SK-N-SH treated with all-trans-retinoic acid at 6 μM for 48 hours (cell line): ENCODE data around the gene FBXO3.
"Not testable (repeated sequence)": the region's sequence is repeated elsewhere in the genome, so short reads cannot be mapped to it uniquely, and the experiment has no call there.

ENCODE experiments used
- ATAC-seq: fragments of 200-7000 bp; cut with Tn5 transposase; 3 replicates; pipeline ENCODE4 v1.9.1; 2020; ENCODE audit warnings: mild to moderate bottlenecking, moderate library complexity
- ARNTL ChIP-seq: fragments of 450-650 bp; formaldehyde crosslinking; IDR thresholded peaks from 2 replicates; pipeline ENCODE4 v1.5.0; 2020; ENCODE audit warnings: low read depth, mild to moderate bottlenecking, moderate library complexity, borderline replicate concordance
- BACH2 ChIP-seq: fragments of 250-450 bp; sonication (Bioruptor Pico); IDR thresholded peaks from 2 replicates; pipeline ENCODE4 v1.9.0; 2021; ENCODE audit warnings: mild to moderate bottlenecking, borderline replicate concordance
- CREB5 ChIP-seq: fragments of 250-450 bp; sonication (Bioruptor Pico); IDR thresholded peaks from 2 replicates; pipeline ENCODE4 v1.5.1; 2020; ENCODE audit warnings: low read depth, mild to moderate bottlenecking, moderate library complexity
- CSDC2 ChIP-seq: fragments of 250-450 bp; sonication (Bioruptor Pico); IDR thresholded peaks from 2 replicates; pipeline ENCODE4 v1.5.0; 2020; ENCODE audit warnings: mild to moderate bottlenecking, moderate library complexity
- CSRNP3 ChIP-seq: fragments of 250-450 bp; sonication (Bioruptor Pico); IDR thresholded peaks from 2 replicates; pipeline ENCODE4 v1.5.1; 2021; ENCODE audit warnings: mild to moderate bottlenecking, moderate library complexity
- ESRRG ChIP-seq: fragments of 250-450 bp; sonication (Bioruptor Pico); IDR thresholded peaks from 2 replicates; pipeline ENCODE4 v1.6.1; 2021; ENCODE audit warnings: mild to moderate bottlenecking
- GLIS3 ChIP-seq: fragments of 250-450 bp; sonication (Bioruptor Pico); IDR thresholded peaks from 2 replicates; pipeline ENCODE4 v1.5.0; 2020; ENCODE audit warnings: mild to moderate bottlenecking, moderate library complexity
- ISL1 ChIP-seq: fragments of 250-450 bp; sonication (Bioruptor Pico); IDR thresholded peaks from 2 replicates; pipeline ENCODE4 v2.1.2; 2022; ENCODE audit warnings: mild to moderate bottlenecking, moderate library complexity
- OSR1 ChIP-seq: fragments of 250-450 bp; sonication (Bioruptor Pico); IDR thresholded peaks from 2 replicates; pipeline ENCODE4 v1.8.0; 2022; ENCODE audit warnings: moderate library complexity, mild to moderate bottlenecking, inconsistent platforms
- PPARA ChIP-seq: fragments of 250-450 bp; sonication (Bioruptor Pico); IDR thresholded peaks from 2 replicates; pipeline ENCODE4 v1.5.0; 2020; ENCODE audit warnings: mild to moderate bottlenecking, borderline replicate concordance
- RARB ChIP-seq: fragments of 250-450 bp; sonication (Bioruptor Pico); IDR thresholded peaks from 2 replicates; pipeline ENCODE4 v1.8.0; 2021; ENCODE audit warnings: mild to moderate bottlenecking, moderate library complexity
- SNAI2 ChIP-seq: fragments of 250-450 bp; sonication (Bioruptor Pico); IDR thresholded peaks from 2 replicates; pipeline ENCODE4 v1.5.0; 2020; ENCODE audit warnings: mild to moderate bottlenecking, moderate library complexity
- TCF4 ChIP-seq: fragments of 250-450 bp; sonication (Bioruptor Pico); IDR thresholded peaks from 2 replicates; pipeline ENCODE4 v1.8.0; 2021; ENCODE audit warnings: mild to moderate bottlenecking, moderate library complexity, borderline replicate concordance
- TOX ChIP-seq: fragments of 250-450 bp; sonication (Bioruptor Pico); IDR thresholded peaks from 2 replicates; pipeline ENCODE4 v1.8.0; 2021; ENCODE audit warnings: mild to moderate bottlenecking, moderate library complexity, borderline replicate concordance
- TSHZ2 ChIP-seq: fragments of 250-450 bp; sonication (Bioruptor Pico); IDR thresholded peaks from 2 replicates; pipeline ENCODE4 v1.5.0; 2020; ENCODE audit warnings: mild to moderate bottlenecking, moderate library complexity
- ZC3H10 ChIP-seq: fragments of 250-450 bp; sonication (Bioruptor Pico); IDR thresholded peaks from 2 replicates; pipeline ENCODE4 v1.5.1; 2021; ENCODE audit warnings: mild to moderate bottlenecking, moderate library complexity
- ZFP3 ChIP-seq: fragments of 250-450 bp; sonication (Bioruptor Pico); IDR thresholded peaks from 2 replicates; pipeline ENCODE4 v1.5.0; 2020; ENCODE audit warnings: mild to moderate bottlenecking, moderate library complexity
- ZFP30 ChIP-seq: fragments of 450-650 bp; formaldehyde crosslinking; IDR thresholded peaks from 2 replicates; pipeline ENCODE4 v1.5.0; 2022; ENCODE audit warnings: mild to moderate bottlenecking, moderate library complexity
- ZNF565 ChIP-seq: fragments of 450-650 bp; formaldehyde crosslinking; conservative IDR thresholded peaks from 2 replicates; pipeline ENCODE4 v1.5.0; 2020; ENCODE audit warnings: low read depth, mild to moderate bottlenecking, moderate library complexity
- ZNF70 ChIP-seq: fragments of 450-650 bp; formaldehyde crosslinking; IDR thresholded peaks from 2 replicates; pipeline ENCODE4 v1.5.0; 2020; ENCODE audit warnings: mild to moderate bottlenecking, moderate library complexity
- ZNF8 ChIP-seq: fragments of 450-650 bp; formaldehyde crosslinking; IDR thresholded peaks from 2 replicates; pipeline ENCODE4 v1.5.0; 2020; ENCODE audit warnings: mild to moderate bottlenecking, moderate library complexity
- TF ChIP-seq, protein P1 (sequence below): fragments of 250-450 bp; sonication (Bioruptor Pico); IDR thresholded peaks from 2 replicates; pipeline ENCODE4 v1.8.0; 2021; ENCODE audit warnings: low read depth, mild to moderate bottlenecking, moderate library complexity, borderline replicate concordance
- TF ChIP-seq, protein P2 (sequence below): fragments of 250-450 bp; sonication (Bioruptor Pico); IDR thresholded peaks from 2 replicates; pipeline ENCODE4 v1.8.0; 2020; ENCODE audit warnings: mild to moderate bottlenecking, moderate library complexity, borderline replicate concordance

Gene FBXO3

DNA sequence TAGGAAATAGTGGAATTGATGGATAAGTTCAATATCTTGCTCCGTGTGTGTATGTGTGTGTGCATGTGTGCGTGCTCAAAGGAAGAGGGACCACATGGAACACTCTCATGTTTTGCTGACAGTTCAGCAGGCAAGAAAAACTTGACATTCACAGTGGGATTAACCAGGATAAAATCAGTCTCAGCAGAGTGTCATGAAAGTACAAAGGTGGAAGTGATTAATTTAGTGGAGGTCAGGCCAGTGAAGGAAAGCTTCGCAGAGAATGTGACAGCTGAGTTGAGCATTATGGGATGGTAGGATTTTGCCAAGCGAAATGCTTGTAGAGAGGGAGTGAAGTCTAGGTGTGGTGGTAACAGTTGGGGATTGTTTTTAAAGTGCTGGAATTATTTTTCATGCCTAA, 15.7 kb upstream of the FBXO3 start:
- TF ChIP-seq ZNF565 (CRISPR knock-in tag) (no peak), CSRNP3 (CRISPR knock-in tag) (no peak), ARNTL (CRISPR knock-in tag) (no peak), ZC3H10 (no peak), OSR1 (CRISPR knock-in tag) (no peak), TOX (no peak), RARB (no peak), PPARA (CRISPR knock-in tag) (no peak), ISL1 (CRISPR knock-in tag) (no peak), ESRRG (CRISPR knock-in tag) (no peak), GLIS3 (CRISPR knock-in tag) (no peak), BACH2 (CRISPR knock-in tag) (no peak), ZNF70 (no peak), TCF4 (CRISPR knock-in tag) (no peak), CREB5 (no peak)
- TF ChIP-seq, protein P1, sequence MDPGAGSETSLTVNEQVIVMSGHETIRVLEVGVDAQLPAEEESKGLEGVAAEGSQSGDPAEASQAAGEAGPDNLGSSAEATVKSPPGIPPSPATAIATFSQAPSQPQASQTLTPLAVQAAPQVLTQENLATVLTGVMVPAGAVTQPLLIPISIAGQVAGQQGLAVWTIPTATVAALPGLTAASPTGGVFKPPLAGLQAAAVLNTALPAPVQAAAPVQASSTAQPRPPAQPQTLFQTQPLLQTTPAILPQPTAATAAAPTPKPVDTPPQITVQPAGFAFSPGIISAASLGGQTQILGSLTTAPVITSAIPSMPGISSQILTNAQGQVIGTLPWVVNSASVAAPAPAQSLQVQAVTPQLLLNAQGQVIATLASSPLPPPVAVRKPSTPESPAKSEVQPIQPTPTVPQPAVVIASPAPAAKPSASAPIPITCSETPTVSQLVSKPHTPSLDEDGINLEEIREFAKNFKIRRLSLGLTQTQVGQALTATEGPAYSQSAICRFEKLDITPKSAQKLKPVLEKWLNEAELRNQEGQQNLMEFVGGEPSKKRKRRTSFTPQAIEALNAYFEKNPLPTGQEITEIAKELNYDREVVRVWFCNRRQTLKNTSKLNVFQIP (CRISPR knock-in tag), result no peak
- TF ChIP-seq, protein P2, sequence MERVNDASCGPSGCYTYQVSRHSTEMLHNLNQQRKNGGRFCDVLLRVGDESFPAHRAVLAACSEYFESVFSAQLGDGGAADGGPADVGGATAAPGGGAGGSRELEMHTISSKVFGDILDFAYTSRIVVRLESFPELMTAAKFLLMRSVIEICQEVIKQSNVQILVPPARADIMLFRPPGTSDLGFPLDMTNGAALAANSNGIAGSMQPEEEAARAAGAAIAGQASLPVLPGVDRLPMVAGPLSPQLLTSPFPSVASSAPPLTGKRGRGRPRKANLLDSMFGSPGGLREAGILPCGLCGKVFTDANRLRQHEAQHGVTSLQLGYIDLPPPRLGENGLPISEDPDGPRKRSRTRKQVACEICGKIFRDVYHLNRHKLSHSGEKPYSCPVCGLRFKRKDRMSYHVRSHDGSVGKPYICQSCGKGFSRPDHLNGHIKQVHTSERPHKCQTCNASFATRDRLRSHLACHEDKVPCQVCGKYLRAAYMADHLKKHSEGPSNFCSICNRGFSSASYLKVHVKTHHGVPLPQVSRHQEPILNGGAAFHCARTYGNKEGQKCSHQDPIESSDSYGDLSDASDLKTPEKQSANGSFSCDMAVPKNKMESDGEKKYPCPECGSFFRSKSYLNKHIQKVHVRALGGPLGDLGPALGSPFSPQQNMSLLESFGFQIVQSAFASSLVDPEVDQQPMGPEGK (CRISPR knock-in tag), result no peak
- no peak for ATAC-seq

DNA sequence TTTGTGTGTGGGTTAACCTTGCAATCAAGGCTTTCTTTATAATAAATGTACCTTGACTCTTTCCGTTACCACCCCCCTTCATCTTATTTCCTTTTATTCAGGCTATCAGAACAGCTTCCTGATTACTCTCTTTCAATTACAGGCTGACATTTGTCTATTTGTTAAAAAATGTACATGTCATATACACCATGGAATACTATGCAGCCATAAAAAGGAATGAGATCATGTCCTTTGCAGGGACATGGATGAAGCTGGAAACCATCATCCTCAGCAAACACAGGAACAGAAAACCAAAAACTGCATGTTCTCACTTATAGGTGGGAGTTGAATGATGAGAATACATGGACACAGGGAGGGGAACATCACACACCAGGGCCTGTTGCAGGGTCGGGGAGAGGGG, 13.8 kb upstream of the FBXO3 start:
- not testable (repeated sequence) for ATAC-seq

DNA sequence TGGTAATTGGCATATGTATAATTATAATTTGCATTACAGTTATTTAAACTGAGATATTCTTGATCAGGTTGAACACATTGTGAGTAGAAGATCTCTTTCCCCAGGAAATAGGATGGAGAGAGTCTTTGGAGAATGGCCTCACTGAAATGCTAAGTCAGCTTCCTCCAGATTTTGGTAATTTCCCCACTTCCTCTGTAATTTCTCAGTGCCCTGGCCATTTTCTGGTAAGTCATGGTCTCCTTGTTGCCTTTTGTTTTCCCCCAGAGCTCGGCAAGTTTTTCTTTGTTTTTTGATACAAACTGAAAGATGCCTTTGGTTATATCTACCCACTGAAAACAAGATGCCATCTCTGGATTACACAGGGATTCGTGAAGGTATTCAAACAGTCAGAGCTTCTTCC, 12.8 kb upstream of the FBXO3 start:
- ATAC-seq, result no peak
- TF ChIP-seq ZFP30 (CRISPR knock-in tag) (no peak), ZNF8 (no peak), ZNF565 (CRISPR knock-in tag) (no peak), CSRNP3 (CRISPR knock-in tag) (no peak), ZNF70 (no peak), CREB5 (no peak), BACH2 (CRISPR knock-in tag) (no peak), ESRRG (CRISPR knock-in tag) (no peak), TSHZ2 (CRISPR knock-in tag) (no peak), ARNTL (CRISPR knock-in tag) (no peak), RARB (no peak), ZFP3 (no peak), SNAI2 (CRISPR knock-in tag) (no peak), TCF4 (CRISPR knock-in tag) (no peak), CSDC2 (CRISPR knock-in tag) (no peak)
- TF ChIP-seq, protein P1 (CRISPR knock-in tag), result no peak
